ENCODE measurements around the gene REXO1.

GRCh38 chr19:1777149-1777548 is 71.1 kb downstream of the REXO1 start:
- no peak for TF ChIP-seq CTCF (IDR thresholded peaks at IDR 0.05)
- no peak for TF ChIP-seq EP300 (IDR thresholded peaks at IDR 0.05; ENCODE audit: low read depth)
- no peak for TF ChIP-seq POLR2A (IDR thresholded peaks at IDR 0.05)

All from transverse colon (tissue), 3 donors.